ENCODE results near the gene LRRC8D. TPM values are rescaled to one million over a fixed set of nuclear protein-coding genes. Genes with fewer than 3 reads are reported as not detected.

Gene LRRC8D
- total RNA-seq, 2 donors from 2014 or later: 7.6 to 13.0 TPM

- intact Hi-C loops (cut with DNase I): no loop called here
- WGBS, 2 donors: 87 to 91% methylated on average over 1 of the region's 1 CpG
- no peaks in the 10 kb centered on the region for H3K9me3 ChIP-seq
These were observed 51.7 kb downstream of the LRRC8D start for GRCh38 chr1:89872567-89872966.

GRCh38 chr1:89873288-89873687, 52.5 kb downstream of the LRRC8D start:
- no peak overlapping the region for H3K4me3 ChIP-seq
- H3K9me3 ChIP-seq: no peaks in the 10 kb centered on the region
- no peak for ATAC-seq
- H3K36me3 ChIP-seq (replicated peaks in 1 of 2; ENCODE audit: insufficient read depth in 1 of 2, low read depth in 2 of 2): no peaks in the 10 kb centered on the region
- H3K27me3 ChIP-seq: no peaks in the 10 kb centered on the region
- no peak overlapping the region for H3K27ac ChIP-seq
- no peak for TF ChIP-seq POLR2A (IDR thresholded peaks at IDR 0.05)
- TF ChIP-seq, protein P1, sequence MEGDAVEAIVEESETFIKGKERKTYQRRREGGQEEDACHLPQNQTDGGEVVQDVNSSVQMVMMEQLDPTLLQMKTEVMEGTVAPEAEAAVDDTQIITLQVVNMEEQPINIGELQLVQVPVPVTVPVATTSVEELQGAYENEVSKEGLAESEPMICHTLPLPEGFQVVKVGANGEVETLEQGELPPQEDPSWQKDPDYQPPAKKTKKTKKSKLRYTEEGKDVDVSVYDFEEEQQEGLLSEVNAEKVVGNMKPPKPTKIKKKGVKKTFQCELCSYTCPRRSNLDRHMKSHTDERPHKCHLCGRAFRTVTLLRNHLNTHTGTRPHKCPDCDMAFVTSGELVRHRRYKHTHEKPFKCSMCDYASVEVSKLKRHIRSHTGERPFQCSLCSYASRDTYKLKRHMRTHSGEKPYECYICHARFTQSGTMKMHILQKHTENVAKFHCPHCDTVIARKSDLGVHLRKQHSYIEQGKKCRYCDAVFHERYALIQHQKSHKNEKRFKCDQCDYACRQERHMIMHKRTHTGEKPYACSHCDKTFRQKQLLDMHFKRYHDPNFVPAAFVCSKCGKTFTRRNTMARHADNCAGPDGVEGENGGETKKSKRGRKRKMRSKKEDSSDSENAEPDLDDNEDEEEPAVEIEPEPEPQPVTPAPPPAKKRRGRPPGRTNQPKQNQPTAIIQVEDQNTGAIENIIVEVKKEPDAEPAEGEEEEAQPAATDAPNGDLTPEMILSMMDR (IDR thresholded peaks at IDR 0.05): no peak
- H3K4me1 ChIP-seq: peaks cover 27% of the 10 kb centered on the region
- intact Hi-C loops (cut with DNase I): no loop called here
- no peak for DNase-seq

More at GRCh38 chr1:89872567-89872966, 51.7 kb downstream of the LRRC8D start:
- ATAC-seq: no peak
- no peaks in the 10 kb centered on the region for H3K36me3 ChIP-seq (replicated peaks in 1 of 2; ENCODE audit: insufficient read depth in 1 of 2, low read depth in 2 of 2)
- peaks cover 27% of the 10 kb centered on the region for H3K4me1 ChIP-seq
- H3K27me3 ChIP-seq: no peaks in the 10 kb centered on the region
- no peak for DNase-seq
- no peak for TF ChIP-seq POLR2A (IDR thresholded peaks at IDR 0.05)
- TF ChIP-seq, protein P1 (IDR thresholded peaks at IDR 0.05): no peak
- H3K4me3 ChIP-seq: no peak overlapping the region
- H3K27ac ChIP-seq: no peak overlapping the region

DNA sequence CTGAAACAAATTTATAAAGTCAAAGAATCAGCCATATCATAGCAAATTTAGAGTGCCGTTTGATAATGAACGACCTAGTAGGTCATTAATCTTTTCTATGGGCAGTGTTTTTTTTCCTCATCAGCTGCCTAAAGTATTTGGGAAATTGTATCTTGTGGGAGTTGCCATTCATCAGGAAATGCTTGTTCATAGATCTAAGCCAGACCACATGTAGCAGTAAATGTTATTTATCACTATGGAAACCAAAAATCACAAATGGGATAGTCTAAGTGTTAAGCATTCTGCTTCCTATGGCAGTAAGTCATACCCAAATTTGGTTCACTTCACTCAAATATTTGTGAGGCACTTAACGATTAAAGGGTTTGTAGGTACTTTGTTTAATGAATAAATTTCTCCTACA, 52.9 kb downstream of the LRRC8D start:
- TF ChIP-seq POLR2A (IDR thresholded peaks at IDR 0.05): no peak
- TF ChIP-seq, protein P1 (IDR thresholded peaks at IDR 0.05): no peak
- intact Hi-C loops (cut with DNase I): no loop called here
- Histone ChIP-seq H3K27ac (no peak overlapping the region), H3K4me1 (peaks cover 27% of the 10 kb centered on the region), H3K36me3 (replicated peaks in 1 of 2; ENCODE audit: insufficient read depth in 1 of 2, low read depth in 2 of 2) (no peaks in the 10 kb centered on the region), H3K27me3 (no peaks in the 10 kb centered on the region), H3K4me3 (no peak overlapping the region), H3K9me3 (no peaks in the 10 kb centered on the region)
- DNase-seq: no peak
- ATAC-seq: peak; percentile 50
- WGBS, 2 donors: 29 to 32% methylated on average over 3 of the region's 3 CpGs

DNA sequence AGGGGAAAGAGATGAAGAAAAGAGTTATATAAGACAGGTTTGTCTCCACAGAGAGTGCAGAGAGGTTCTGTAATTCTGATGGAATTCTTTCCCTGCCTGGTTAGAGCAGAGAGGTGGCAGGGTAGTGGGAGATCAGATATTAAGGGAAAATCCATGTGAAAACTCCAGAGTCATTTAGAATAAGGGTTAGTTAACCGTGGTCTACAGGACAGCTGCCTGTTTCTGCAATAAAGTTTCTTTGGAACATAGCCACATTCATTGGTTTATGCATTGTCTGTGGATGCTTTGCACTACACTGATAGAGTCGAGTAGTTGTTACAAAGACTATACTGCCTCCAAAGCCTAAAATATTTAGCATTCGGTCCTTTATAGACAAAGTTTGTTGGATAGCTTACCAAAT, 55.6 kb downstream of the LRRC8D start:
- H3K27ac ChIP-seq: no peak overlapping the region
- intact Hi-C loops (cut with DNase I): no loop called here
- TF ChIP-seq POLR2A (IDR thresholded peaks at IDR 0.05): no peak
- TF ChIP-seq, protein P1 (IDR thresholded peaks at IDR 0.05): no peak
- WGBS, 2 donors: 89 to 94% methylated on average over 3 of the region's 3 CpGs
- ATAC-seq: no peak
- no peaks in the 10 kb centered on the region for H3K9me3 ChIP-seq
- no peak for DNase-seq
- H3K27me3 ChIP-seq: no peaks in the 10 kb centered on the region
- H3K4me1 ChIP-seq: peaks cover 14% of the 10 kb centered on the region
- no peaks in the 10 kb centered on the region for H3K36me3 ChIP-seq (replicated peaks in 1 of 2; ENCODE audit: insufficient read depth in 1 of 2, low read depth in 2 of 2)
- no peak overlapping the region for H3K4me3 ChIP-seq

- H3K27ac ChIP-seq: no peak overlapping the region
- ATAC-seq: no peak
- intact Hi-C loops (cut with DNase I): no loop called here
- H3K4me1 ChIP-seq: peaks cover 5% of the 10 kb centered on the region
- no peak overlapping the region for H3K4me3 ChIP-seq
- DNase-seq: no peak
- H3K36me3 ChIP-seq (replicated peaks in 1 of 2; ENCODE audit: insufficient read depth in 1 of 2, low read depth in 2 of 2): no peaks in the 10 kb centered on the region
- WGBS, 2 donors: 38 to 48% methylated on average over 2 of the region's 2 CpGs
- no peak for TF ChIP-seq POLR2A (IDR thresholded peaks at IDR 0.05)
- TF ChIP-seq, protein P1 (IDR thresholded peaks at IDR 0.05): no peak
- H3K9me3 ChIP-seq: no peaks in the 10 kb centered on the region
- H3K27me3 ChIP-seq: no peaks in the 10 kb centered on the region
These were observed 56.9 kb downstream of the LRRC8D start for GRCh38 chr1:89877756-89878155.
